ENCODE results near the gene PITX3.
A peak's percentile ranks its signal among the peaks of the same experiment; 100 is the strongest.
"Not testable (repeated sequence)": the region's sequence is repeated elsewhere in the genome, so short reads cannot be mapped to it uniquely, and the experiment has no call there.

The PITX3 gene

GRCh38 chr10:102269017-102269416 is 27.7 kb upstream of the PITX3 start:
- intact Hi-C loops (cut with micrococcal nuclease), result no loop called here
- no peak overlapping the region for H3K27ac Mint-ChIP-seq

DNA sequence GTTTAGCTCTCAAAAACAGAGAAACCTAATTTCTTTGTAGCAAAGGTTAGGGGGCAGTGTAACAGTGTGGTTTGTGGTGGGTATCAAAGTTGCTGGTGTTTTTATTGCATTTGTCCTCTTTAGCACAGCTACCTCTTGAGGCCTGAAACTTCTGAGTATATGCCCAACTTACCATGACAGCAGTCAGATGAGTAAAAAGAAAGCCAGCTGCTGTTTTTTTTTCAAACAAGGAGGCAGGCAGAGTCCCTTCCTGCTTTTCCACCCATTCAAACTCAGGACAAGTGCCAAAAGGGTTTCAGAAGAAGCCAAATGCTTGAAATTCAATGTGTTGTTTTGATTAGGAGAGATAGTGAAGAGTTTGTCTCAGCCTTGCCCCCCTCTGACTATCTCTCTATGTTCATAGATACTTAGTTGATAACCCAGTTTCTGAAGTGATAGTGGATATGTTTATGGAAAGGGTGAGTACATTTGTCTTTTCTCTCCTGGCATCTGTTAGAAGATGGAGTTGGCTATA is 27.1 kb upstream of the PITX3 start:
- Mint-ChIP-seq H3K4me3 (no peak overlapping the region), H3K36me3 (ENCODE audit: low read depth) (peaks cover 51% of the 10 kb centered on the region), H3K27me3 (no peaks in the 10 kb centered on the region), H3K4me1 (ENCODE audit: low read depth) (peaks cover 21% of the 10 kb centered on the region), H3K27ac (no peak overlapping the region), H3K9me3 (no peaks in the 10 kb centered on the region)
- intact Hi-C loops (cut with micrococcal nuclease), result no loop called here

More at GRCh38 chr10:102269017-102269416, 27.7 kb upstream of the PITX3 start:
- no peak overlapping the region for H3K4me3 Mint-ChIP-seq
- no peaks in the 10 kb centered on the region for H3K27me3 Mint-ChIP-seq
- no peaks in the 10 kb centered on the region for H3K9me3 Mint-ChIP-seq
- peaks cover 50% of the 10 kb centered on the region for H3K36me3 Mint-ChIP-seq (ENCODE audit: low read depth)
- H3K4me1 Mint-ChIP-seq (ENCODE audit: low read depth), result peaks cover 25% of the 10 kb centered on the region

DNA sequence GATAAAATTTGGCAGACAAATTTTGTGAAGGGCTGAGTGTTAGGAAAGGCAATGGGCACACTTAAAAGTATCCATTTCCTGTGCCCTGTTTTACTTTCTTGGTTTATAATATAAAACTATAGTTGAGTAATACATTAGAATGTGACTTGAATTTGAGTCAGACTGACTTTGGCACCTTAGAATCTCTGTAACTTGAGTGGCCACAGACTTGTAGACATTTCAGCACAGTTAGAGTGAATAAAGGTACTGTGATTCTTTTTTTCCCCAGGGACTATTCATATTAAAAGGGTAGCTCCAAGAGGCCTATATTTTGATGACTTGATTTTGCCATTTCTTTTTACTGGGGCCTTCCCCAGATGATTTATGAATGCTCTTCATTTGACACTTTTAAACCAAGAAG is 26.4 kb upstream of the PITX3 start:
- no peaks in the 10 kb centered on the region for H3K27me3 Mint-ChIP-seq
- no peaks in the 10 kb centered on the region for H3K9me3 Mint-ChIP-seq
- H3K4me1 Mint-ChIP-seq (ENCODE audit: low read depth), result peaks cover 19% of the 10 kb centered on the region
- no peak overlapping the region for H3K27ac Mint-ChIP-seq
- intact Hi-C loops (cut with micrococcal nuclease), result no loop called here
- H3K4me3 Mint-ChIP-seq, result no peak overlapping the region
- H3K36me3 Mint-ChIP-seq (ENCODE audit: low read depth), result peaks cover 57% of the 10 kb centered on the region

DNA sequence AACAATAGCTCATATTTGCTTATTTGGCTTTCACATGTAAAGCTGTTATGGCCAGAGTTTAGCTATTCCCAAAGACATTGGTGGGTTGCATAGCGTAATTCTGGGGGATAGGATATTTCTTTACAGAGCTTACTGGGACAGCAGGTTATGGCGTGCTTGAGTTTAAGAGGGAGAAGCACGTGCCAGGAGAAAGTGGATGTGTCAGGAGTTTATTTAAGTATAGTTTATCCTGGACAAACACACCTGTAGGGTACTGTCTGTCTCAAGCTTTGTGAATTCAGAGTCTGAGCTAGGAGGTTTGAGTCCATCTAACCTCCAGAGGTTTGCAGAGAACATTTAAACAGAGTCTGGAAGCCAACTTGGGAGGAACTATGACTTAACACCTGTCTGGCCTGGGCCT is 25.4 kb upstream of the PITX3 start:
- Mint-ChIP-seq H3K36me3 (ENCODE audit: low read depth) (peaks cover 62% of the 10 kb centered on the region), H3K27ac (no peak overlapping the region)

GRCh38 chr10:102264371-102264770 is 23.1 kb upstream of the PITX3 start:
- H3K4me1 Mint-ChIP-seq (ENCODE audit: low read depth), result peaks cover 19% of the 10 kb centered on the region
- intact Hi-C loops (cut with micrococcal nuclease), result no loop called here
- H3K27ac Mint-ChIP-seq, result no peak overlapping the region
- no peaks in the 10 kb centered on the region for H3K9me3 Mint-ChIP-seq
- H3K36me3 Mint-ChIP-seq (ENCODE audit: low read depth), result peaks cover 72% of the 10 kb centered on the region
- no peaks in the 10 kb centered on the region for H3K27me3 Mint-ChIP-seq
- no peak overlapping the region for H3K4me3 Mint-ChIP-seq

More for the DNA sequence above, 25.4 kb upstream of the PITX3 start:
- Mint-ChIP-seq H3K27me3 (no peaks in the 10 kb centered on the region), H3K9me3 (no peaks in the 10 kb centered on the region), H3K4me3 (no peak overlapping the region), H3K4me1 (ENCODE audit: low read depth) (peaks cover 19% of the 10 kb centered on the region)
- intact Hi-C loops (cut with micrococcal nuclease), result no loop called here

DNA sequence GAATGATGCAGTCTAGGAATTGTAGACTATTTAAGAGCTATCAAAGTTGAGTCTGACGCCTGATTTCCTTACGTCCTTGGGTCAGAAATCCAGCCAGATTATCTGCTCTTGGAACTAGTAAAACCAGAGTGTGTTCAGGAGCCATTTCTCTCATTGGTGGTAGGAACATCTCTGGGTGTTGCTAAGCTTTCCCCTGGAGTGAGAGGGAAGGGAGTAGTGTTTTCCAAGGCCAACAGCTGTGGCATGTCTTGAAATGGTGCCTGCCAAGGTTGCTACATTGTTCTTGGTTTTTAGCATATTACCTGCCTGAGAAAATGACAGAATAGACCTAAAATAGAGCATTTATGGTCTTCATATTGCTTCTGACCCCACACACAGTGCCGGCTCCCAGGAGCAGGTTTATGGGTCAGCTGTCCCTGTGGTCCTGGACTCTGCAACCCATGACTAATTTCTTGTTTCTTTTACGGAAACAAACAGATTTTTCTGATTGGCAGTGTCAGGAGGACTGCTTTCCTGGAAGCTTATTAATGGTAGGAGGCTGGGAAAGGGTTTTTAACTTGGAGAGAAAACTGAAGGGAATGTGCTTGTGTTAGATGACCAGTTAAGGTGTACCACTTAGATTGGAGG is 21.5 kb upstream of the PITX3 start:
- Mint-ChIP-seq H3K36me3 (ENCODE audit: low read depth) (peaks cover 78% of the 10 kb centered on the region), H3K27ac (no peak overlapping the region), H3K27me3 (no peaks in the 10 kb centered on the region), H3K4me1 (ENCODE audit: low read depth) (peaks cover 3% of the 10 kb centered on the region), H3K4me3 (no peak overlapping the region), H3K9me3 (no peaks in the 10 kb centered on the region)
- intact Hi-C loops (cut with micrococcal nuclease), result no loop called here

DNA sequence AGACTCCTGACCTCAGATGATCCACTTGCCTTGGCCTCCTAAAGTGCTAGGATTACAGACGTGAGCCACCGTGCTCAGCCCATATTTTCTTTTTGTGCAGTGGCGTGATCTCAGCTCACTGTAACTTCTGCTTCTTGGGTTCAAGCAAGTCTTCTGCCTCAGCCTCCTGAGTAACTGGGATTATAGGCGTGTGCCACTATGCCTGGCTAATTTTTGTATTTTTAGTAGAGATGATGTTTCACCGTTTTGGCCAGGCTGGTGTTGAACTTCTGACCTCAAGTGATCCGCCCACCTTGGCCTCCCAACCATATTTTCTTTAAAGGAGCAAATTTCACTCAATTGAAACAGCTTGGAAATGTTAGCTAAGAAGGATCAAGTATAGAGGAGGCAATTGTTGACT is 20.5 kb upstream of the PITX3 start:
- intact Hi-C loops (cut with micrococcal nuclease), result no loop called here
- no peaks in the 10 kb centered on the region for H3K9me3 Mint-ChIP-seq
- H3K27me3 Mint-ChIP-seq, result no peaks in the 10 kb centered on the region
- peaks cover 71% of the 10 kb centered on the region for H3K36me3 Mint-ChIP-seq (ENCODE audit: low read depth)
- no peak overlapping the region for H3K27ac Mint-ChIP-seq
- H3K4me3 Mint-ChIP-seq, result no peak overlapping the region
- peaks cover 3% of the 10 kb centered on the region for H3K4me1 Mint-ChIP-seq (ENCODE audit: low read depth)

- Mint-ChIP-seq H3K27ac (no peak overlapping the region), H3K36me3 (ENCODE audit: low read depth) (peaks cover 72% of the 10 kb centered on the region), H3K27me3 (no peaks in the 10 kb centered on the region), H3K4me3 (no peak overlapping the region), H3K4me1 (ENCODE audit: low read depth) (peaks cover 3% of the 10 kb centered on the region), H3K9me3 (no peaks in the 10 kb centered on the region)
- intact Hi-C loops (cut with micrococcal nuclease), result no loop called here
Observed at GRCh38 chr10:102261196-102261595, 19.9 kb upstream of the PITX3 start.

DNA sequence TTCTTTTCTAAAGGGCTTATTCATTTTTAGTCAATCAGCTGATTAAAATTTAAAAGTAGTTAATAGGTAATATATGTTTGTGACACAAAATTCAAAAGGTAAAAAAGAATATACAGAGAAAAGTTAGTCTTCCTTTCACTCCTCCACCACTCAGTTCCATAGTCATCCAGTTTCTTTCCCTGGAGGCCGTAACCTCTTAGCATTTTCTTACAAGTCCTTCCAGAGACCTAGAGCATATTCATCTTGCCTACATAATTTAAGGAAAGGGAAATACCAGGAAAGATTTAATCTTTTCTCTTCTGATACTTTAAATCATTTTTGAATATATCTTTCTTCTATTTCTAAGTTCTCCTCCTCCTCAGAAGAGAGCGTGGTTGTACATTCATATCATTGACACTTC is 14.1 kb upstream of the PITX3 start:
- no peak overlapping the region for H3K27ac Mint-ChIP-seq
- no peaks in the 10 kb centered on the region for H3K27me3 Mint-ChIP-seq
- H3K36me3 Mint-ChIP-seq (ENCODE audit: low read depth), result peaks cover 33% of the 10 kb centered on the region
- H3K4me3 Mint-ChIP-seq, result no peak overlapping the region
- no peaks in the 10 kb centered on the region for H3K4me1 Mint-ChIP-seq (ENCODE audit: low read depth)
- intact Hi-C loops (cut with micrococcal nuclease), result no loop called here
- no peaks in the 10 kb centered on the region for H3K9me3 Mint-ChIP-seq

- H3K4me1 Mint-ChIP-seq (ENCODE audit: low read depth), result no peaks in the 10 kb centered on the region
- H3K9me3 Mint-ChIP-seq, result no peaks in the 10 kb centered on the region
- H3K27ac Mint-ChIP-seq, result no peak overlapping the region
- intact Hi-C loops (cut with micrococcal nuclease), result no loop called here
- peaks cover 33% of the 10 kb centered on the region for H3K36me3 Mint-ChIP-seq (ENCODE audit: low read depth)
- H3K4me3 Mint-ChIP-seq, result no peak overlapping the region
- no peaks in the 10 kb centered on the region for H3K27me3 Mint-ChIP-seq
Observed at GRCh38 chr10:102254426-102254825, 13.1 kb upstream of the PITX3 start.

GRCh38 chr10:102252508-102252907 is 11.2 kb upstream of the PITX3 start:
- H3K4me3 Mint-ChIP-seq; H3K4me1 Mint-ChIP-seq (ENCODE audit: low read depth); H3K27me3 Mint-ChIP-seq; H3K27ac Mint-ChIP-seq; H3K9me3 Mint-ChIP-seq; intact Hi-C loops (cut with micrococcal nuclease): not testable (repeated sequence)
- H3K36me3 Mint-ChIP-seq (ENCODE audit: low read depth), result peaks cover 22% of the 10 kb centered on the region

- peaks cover 29% of the 10 kb centered on the region for H3K4me1 Mint-ChIP-seq (ENCODE audit: low read depth)
- peaks cover 4% of the 10 kb centered on the region for H3K27me3 Mint-ChIP-seq
- H3K27ac Mint-ChIP-seq, result no peak overlapping the region
- intact Hi-C loops (cut with micrococcal nuclease), result loop anchor here (5.0 to 10.0 kb wide), 3 partner anchors 95 to 893 kb away; partner anchors contain the start of genes ACTR1A, BTRC, NOLC1 and SUFU
- no peaks in the 10 kb centered on the region for H3K9me3 Mint-ChIP-seq
- peaks cover 20% of the 10 kb centered on the region for H3K36me3 Mint-ChIP-seq (ENCODE audit: low read depth)
- H3K4me3 Mint-ChIP-seq, result no peak overlapping the region
Observed at GRCh38 chr10:102247734-102248133, 6.4 kb upstream of the PITX3 start.

DNA sequence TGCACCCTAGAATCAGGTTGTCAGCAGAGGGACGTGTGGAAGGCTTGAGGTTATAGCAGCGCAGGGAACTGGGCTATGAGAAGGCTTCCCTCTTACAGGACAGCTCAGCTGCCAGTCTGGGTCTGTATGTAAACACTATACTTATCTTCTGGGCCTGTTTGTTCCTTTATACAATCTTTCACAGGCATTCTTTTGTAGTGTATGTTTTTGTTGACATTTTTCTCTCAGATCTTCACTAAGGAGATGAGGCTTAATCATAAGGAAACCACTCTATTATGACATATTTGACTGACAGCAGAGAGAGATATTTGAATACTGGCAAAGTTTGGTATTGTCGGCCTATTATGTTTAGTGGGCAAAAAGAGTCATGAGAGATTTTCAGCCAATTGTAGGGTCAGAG is 4.9 kb upstream of the PITX3 start:
- Mint-ChIP-seq H3K9me3 (no peaks in the 10 kb centered on the region), H3K4me3 (peak overlapping the region; percentile 92), H3K27me3 (peaks cover 18% of the 10 kb centered on the region), H3K36me3 (ENCODE audit: low read depth) (peaks cover 20% of the 10 kb centered on the region), H3K27ac (peak overlapping the region; percentile 89), H3K4me1 (ENCODE audit: low read depth) (peaks cover 37% of the 10 kb centered on the region)
- intact Hi-C loops (cut with micrococcal nuclease), result loop anchor here (5.0 to 10.0 kb wide), 3 partner anchors 94 to 891 kb away; partner anchors contain the start of genes ACTR1A, BTRC, NOLC1 and SUFU

- Mint-ChIP-seq H3K27ac (peak overlapping the region; percentile 89), H3K27me3 (peaks cover 21% of the 10 kb centered on the region), H3K9me3 (no peaks in the 10 kb centered on the region), H3K4me3 (peak overlapping the region; percentile 92), H3K36me3 (ENCODE audit: low read depth) (peaks cover 17% of the 10 kb centered on the region), H3K4me1 (ENCODE audit: low read depth) (peaks cover 41% of the 10 kb centered on the region)
- intact Hi-C loops (cut with micrococcal nuclease), result loop anchor here (2.0 to 10.0 kb wide), 4 partner anchors 15 to 891 kb away; partner anchors contain the start of genes ACTR1A, BTRC, NOLC1 and SUFU
Observed at GRCh38 chr10:102245932-102246251, 4.6 kb upstream of the PITX3 start.

All from dendritic cell treated with granulocyte-macrophage colony-stimulating factor and Interleukin-4, amounts not matched to agents 40 ng/mL and 50 ng/mL, for 4 days (primary cell).